ENCODE data around the gene DCAF6.
A peak's percentile ranks its signal among the peaks of the same experiment; 100 is the strongest.

Gene DCAF6

DNA sequence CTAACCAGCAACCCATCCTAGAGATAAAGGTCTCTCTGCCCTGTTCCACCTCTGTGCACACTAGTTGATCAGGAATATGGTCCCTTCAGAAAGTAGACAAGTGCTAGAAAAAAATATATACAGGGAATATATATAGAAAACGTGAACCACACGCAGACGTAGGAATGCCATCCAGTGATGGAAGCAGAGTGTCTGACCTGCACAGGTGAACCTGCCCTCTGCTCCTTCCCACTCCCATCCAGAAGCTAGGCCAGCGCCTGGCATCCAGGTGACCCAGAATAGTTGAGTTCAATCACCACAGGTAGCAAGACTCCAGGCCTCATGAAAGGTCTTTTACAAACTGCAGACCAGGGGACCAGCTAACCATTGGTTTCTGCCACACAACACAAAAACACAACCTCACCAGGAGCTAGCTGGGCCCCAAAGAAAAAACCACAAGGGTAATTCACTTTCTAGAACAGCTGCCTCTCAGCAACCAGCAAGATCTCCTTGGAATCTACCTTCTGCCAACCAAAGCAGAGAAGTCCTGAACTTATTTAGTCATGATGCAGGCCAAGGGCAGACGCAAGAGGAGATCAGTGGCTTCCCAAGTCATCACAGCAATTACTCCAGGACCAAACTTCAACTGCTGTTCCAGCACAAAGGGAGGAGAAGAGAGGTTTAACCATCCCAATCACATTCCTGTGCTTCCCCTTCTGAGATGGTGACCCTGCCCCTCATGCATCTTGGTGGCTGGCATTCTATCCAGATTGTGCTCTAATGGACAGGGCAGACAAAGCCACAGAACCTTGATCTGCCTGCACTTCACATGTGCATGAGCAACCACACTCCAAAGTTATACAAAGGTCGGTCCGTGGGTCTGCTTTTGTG is 147.2 kb downstream of the DCAF6 start:
- TF ChIP-seq, protein P1, sequence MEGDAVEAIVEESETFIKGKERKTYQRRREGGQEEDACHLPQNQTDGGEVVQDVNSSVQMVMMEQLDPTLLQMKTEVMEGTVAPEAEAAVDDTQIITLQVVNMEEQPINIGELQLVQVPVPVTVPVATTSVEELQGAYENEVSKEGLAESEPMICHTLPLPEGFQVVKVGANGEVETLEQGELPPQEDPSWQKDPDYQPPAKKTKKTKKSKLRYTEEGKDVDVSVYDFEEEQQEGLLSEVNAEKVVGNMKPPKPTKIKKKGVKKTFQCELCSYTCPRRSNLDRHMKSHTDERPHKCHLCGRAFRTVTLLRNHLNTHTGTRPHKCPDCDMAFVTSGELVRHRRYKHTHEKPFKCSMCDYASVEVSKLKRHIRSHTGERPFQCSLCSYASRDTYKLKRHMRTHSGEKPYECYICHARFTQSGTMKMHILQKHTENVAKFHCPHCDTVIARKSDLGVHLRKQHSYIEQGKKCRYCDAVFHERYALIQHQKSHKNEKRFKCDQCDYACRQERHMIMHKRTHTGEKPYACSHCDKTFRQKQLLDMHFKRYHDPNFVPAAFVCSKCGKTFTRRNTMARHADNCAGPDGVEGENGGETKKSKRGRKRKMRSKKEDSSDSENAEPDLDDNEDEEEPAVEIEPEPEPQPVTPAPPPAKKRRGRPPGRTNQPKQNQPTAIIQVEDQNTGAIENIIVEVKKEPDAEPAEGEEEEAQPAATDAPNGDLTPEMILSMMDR (IDR thresholded peaks at IDR 0.05; ENCODE audit: control extremely low read depth, extremely low read depth, low read depth, missing control alignments) = no peak
- ChIA-PET CTCF (interaction anchor here (0.9 to 7.7 kb wide), 21 partner anchors 9 to 402 kb away, joined by 3 to 93 read pairs (median 6); no protein-coding TSS in a partner anchor), POLR2A (no interaction called here)

DNA sequence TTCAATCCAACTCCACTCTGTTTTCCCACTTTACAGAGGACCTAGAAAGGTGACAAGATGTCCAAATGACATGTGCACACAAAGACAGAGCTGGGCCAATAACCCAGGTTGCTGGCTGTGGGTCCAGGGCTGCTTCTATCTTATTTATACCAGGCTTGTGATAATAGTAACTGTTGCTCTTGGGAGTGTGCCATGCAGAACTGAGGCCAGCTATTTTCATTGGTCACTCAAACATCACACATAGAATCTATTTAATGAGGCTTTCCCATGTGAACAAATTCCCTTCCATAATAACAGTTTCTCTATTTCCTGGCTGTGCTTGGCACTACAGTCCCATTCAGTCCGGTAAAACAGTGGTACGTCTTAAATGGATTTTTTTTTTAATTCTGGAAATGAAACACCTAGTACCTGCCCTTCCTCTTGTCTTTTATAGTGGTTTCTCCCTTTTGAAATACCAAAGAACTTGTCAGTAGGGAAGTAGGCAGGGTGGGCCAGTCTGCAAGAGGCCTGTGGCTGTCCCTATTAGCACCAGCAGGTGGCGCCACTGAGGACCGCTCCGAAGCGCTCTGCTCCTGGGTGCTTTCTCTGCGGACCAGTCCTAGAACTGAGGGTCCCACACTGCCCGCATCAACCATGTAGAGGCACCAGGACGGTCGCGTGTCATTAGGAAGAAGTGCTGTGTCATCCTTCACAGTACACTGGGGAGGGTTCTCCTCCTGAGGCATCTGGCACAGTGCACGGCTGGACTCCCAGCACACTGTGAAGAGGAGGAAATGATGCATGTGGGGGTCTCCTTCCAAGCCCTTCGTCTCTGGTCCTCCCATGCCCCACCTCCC is 148.1 kb downstream of the DCAF6 start:
- POLR2A ChIA-PET = no interaction called here
- TF ChIP-seq, protein P1 (IDR thresholded peaks at IDR 0.05; ENCODE audit: control extremely low read depth, extremely low read depth, low read depth, missing control alignments) = peak; percentile 91
- peak; percentile 76 for DNase-seq (ENCODE audit: extremely low spot score)
- CTCF ChIA-PET = interaction anchor here (0.6 to 7.7 kb wide), 28 partner anchors 9 to 237 kb away, joined by 3 to 93 read pairs (median 4); no protein-coding TSS in a partner anchor

More for the DNA sequence above, 147.2 kb downstream of the DCAF6 start:
- DNase-seq (ENCODE audit: extremely low spot score) = peak; percentile 6

DNA sequence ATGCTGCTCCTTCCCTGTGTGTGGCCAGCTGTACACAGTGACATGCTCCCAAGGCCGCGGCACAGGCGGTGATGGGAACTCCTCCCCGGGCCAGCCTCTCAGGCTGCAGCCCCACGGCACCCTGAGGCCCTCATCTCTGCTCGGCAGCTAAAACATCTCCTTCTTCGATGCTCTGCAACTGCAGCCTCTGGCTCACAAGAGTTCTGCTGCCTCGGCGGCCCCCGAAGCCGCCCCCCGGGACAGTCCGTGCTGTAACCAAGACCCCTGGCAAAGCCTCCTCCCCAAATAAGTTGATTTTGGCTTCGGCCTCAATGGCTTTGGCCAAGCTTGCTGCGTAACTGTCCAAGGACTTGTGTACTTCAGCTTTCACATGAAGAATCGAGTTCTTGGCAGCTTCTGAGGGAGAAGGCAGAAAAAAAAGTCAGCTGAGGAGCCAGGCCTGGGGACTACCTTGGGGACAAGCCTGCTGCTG is 149.0 kb downstream of the DCAF6 start:
- TF ChIP-seq, protein P1 (IDR thresholded peaks at IDR 0.05; ENCODE audit: control extremely low read depth, extremely low read depth, low read depth, missing control alignments) = no peak
- ChIA-PET POLR2A (no interaction called here), CTCF (interaction anchor here (0.6 to 7.7 kb wide), 23 partner anchors 8 to 536 kb away, joined by 3 to 93 read pairs (median 4); no protein-coding TSS in a partner anchor)
- peak; percentile 11 for DNase-seq (ENCODE audit: extremely low spot score)

DNA sequence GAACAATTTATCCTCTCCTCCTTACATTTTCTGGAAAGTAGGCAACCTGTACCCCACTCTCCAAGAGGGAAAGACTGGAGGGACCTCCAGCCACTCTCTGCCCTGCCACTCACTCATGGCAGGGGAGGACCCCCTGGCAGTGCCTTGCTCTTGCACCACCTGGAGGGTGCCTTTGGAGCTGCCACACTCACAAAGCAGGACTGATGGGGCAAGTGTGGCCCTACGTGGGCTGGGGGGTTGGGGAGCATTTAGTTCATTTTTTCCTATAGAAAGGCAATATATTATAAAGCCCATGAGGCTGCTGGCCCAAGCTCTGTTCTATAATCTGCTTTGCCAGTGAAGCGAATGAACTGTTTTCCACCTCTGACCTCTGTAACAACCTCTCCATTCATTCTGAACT is 150.0 kb downstream of the DCAF6 start:
- ChIA-PET CTCF (interaction anchor here (1.2 to 7.7 kb wide), 10 partner anchors 8 to 537 kb away, joined by 3 to 93 read pairs (median 7); no protein-coding TSS in a partner anchor), POLR2A (no interaction called here)
- TF ChIP-seq, protein P1 (IDR thresholded peaks at IDR 0.05; ENCODE audit: control extremely low read depth, extremely low read depth, low read depth, missing control alignments) = no peak
- DNase-seq (ENCODE audit: extremely low spot score) = no peak

DNA sequence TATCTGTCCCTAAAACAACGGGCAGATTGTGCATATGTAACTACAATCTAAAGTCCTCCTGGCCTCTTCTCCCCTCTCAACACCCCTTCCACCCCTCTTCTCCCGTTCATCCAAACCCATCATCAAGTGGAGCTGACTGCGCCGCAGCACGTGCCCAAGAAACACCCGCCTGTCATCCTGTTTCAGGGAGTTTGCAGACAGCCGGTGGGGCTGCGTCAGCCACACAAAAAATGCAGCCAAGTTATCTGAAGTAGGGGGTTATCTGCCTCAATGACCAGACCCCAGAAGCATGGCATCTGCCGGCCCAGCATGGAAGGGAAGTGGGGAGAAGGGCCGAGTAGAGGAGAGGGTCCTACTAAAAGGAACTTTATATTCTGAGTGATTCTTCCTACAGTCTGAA is 151.2 kb downstream of the DCAF6 start:
- ChIA-PET POLR2A (no interaction called here), CTCF (interaction anchor here (0.9 to 3.6 kb wide), 3 partner anchors 10 to 27 kb away, joined by 3 to 10 read pairs (median 4); no protein-coding TSS in a partner anchor)
- DNase-seq (ENCODE audit: extremely low spot score) = peak; percentile 8
- TF ChIP-seq, protein P1 (IDR thresholded peaks at IDR 0.05; ENCODE audit: control extremely low read depth, extremely low read depth, low read depth, missing control alignments) = no peak

All from GM10248 (cell line).